Panc1 (cell line): ENCODE data around the gene EMILIN2. TPM values are rescaled to one million over a fixed set of nuclear protein-coding genes. Genes with fewer than 3 reads are reported as not detected.

ENCODE experiments used
- ATAC-seq: fragments of 200-7000 bp; cut with Tn5 transposase; 2 replicates; pipeline ENCODE4 v1.9.1; 2020; ENCODE audit warnings: mild to moderate bottlenecking, moderate library complexity
- BruUV-seq: library from RNA; stranded (reverse); fragments of 400-500 nt; replicated peaks from 2 replicates; lab custom pipeline; 2021; lab: Mats Ljungman, UMichigan
- CTCF ChIA-PET: fragments of 300-600 bp; sonication (Branson Sonifier 250); formaldehyde crosslinking; loops from one replicate; lab custom pipeline; 2022; ENCODE audit warnings: antibody characterized with exemption; lab: Charles Lee
- POLR2A ChIA-PET: fragments of 300-600 bp; sonication (Branson Sonifier 250); formaldehyde crosslinking; loops from one replicate; lab custom pipeline; 2022; ENCODE audit warnings: antibody characterized with exemption; lab: Charles Lee
- DNase-seq: peaks from one replicate; pipeline ENCODE4 v3.0.0-alpha.2; 2010; ENCODE audit warnings: low read depth, low spot score
- H3K27ac ChIP-seq: 2 replicates; pipeline ENCODE4 v1.5.1; 2011; ENCODE audit warnings: mild to moderate bottlenecking, low read length, inconsistent platforms
- H3K27me3 ChIP-seq: fragments of 200-500 bp; sonication (Bioruptor generic); 2 replicates; pipeline ENCODE4 v1.6.0; 2014; ENCODE audit warnings: low read length, inconsistent platforms; ENCODE audit not compliant: control insufficient read depth, insufficient read depth
- H3K36me3 ChIP-seq: fragments of 200-500 bp; sonication (Bioruptor generic); 2 replicates; pipeline ENCODE4 v1.5.1; 2014; ENCODE audit warnings: inconsistent platforms, mild to moderate bottlenecking, low read length, moderate library complexity; ENCODE audit not compliant: control insufficient read depth, insufficient read depth
- H3K4me1 ChIP-seq: 2 replicates; pipeline ENCODE4 v1.5.1; 2011; ENCODE audit warnings: inconsistent platforms, mild to moderate bottlenecking, low read length, moderate library complexity; ENCODE audit not compliant: control insufficient read depth, insufficient read depth
- H3K4me3 ChIP-seq, 2 experiments: 2 replicates each; pipeline ENCODE4 v1.5.1; 2011 to 2012; ENCODE audit warnings: low read depth in 2 of 2, low read length in 2 of 2, mild to moderate bottlenecking in 2 of 2, inconsistent platforms in 1 of 2, moderate library complexity in 1 of 2
- H3K9me3 ChIP-seq: fragments of 200-500 bp; sonication (Bioruptor generic); 2 replicates; pipeline ENCODE4 v1.5.1; 2014; ENCODE audit warnings: low read depth, mild to moderate bottlenecking, inconsistent platforms, low read length, moderate library complexity; ENCODE audit not compliant: control insufficient read depth, insufficient read depth
- CTCF ChIP-seq: fragments of 450-650 bp; IDR thresholded peaks from 2 replicates; pipeline ENCODE4 v1.5.1; 2017; ENCODE audit warnings: mild to moderate bottlenecking
- POLR2AphosphoS5 ChIP-seq: IDR thresholded peaks from 2 replicates; pipeline ENCODE4 v1.6.1; 2012; ENCODE audit warnings: mild to moderate bottlenecking, low read depth, low read length, moderate library complexity
- REST ChIP-seq, 2 experiments: IDR thresholded peaks; 2 replicates each; pipeline ENCODE4 v1.6.1; 2011 to 2012; ENCODE audit warnings: low read depth in 2 of 2, control low read depth in 1 of 2, low read length in 1 of 2, mild to moderate bottlenecking in 1 of 2, moderate library complexity in 1 of 2; ENCODE audit not compliant: insufficient read depth in 1 of 2
- SIN3A ChIP-seq: IDR thresholded peaks from 2 replicates; pipeline ENCODE4 v1.6.1; 2012; ENCODE audit warnings: low read depth, mild to moderate bottlenecking, low read length, moderate library complexity, borderline replicate concordance; ENCODE audit not compliant: insufficient read depth
- TCF7L2 ChIP-seq: IDR thresholded peaks from 2 replicates; pipeline ENCODE4 v1.6.1; 2011; ENCODE audit warnings: mild to moderate bottlenecking, low read depth, low read length, inconsistent platforms
- in situ Hi-C: cut with HindIII; loops from 2 replicates; pipeline ENCODE4 v1.10.0; 2016; ENCODE audit warnings: low sequenced_read_pairs, low pct_unique_long_range_greater_than_20kb
- intact Hi-C: fragments of 100-400 bp; cut with micrococcal nuclease; formaldehyde crosslinking; loops from one replicate; pipeline ENCODE4 v1.10.0; 2022; ENCODE audit not compliant: unreplicated experiment
- total RNA-seq: library from RNA; stranded (reverse); gene quantifications from one replicate; pipeline ENCODE4 v1.2.1, GENCODE V29; 2021; ENCODE audit not compliant: unreplicated experiment

The EMILIN2 gene
- total RNA-seq, 1 experiment from 2014 or later: 18.3 TPM

- DNase-seq: no peak
These were observed 54.0 kb downstream of the EMILIN2 start for GRCh38 chr18:2900684-2901422.

GRCh38 chr18:2901423-2901985 is 54.7 kb downstream of the EMILIN2 start:
- DNase-seq: no peak
- H3K27me3 ChIP-seq: peaks cover 8% of the 10 kb centered on the region
- intact Hi-C loops (no loop called here), in situ Hi-C loops (no loop called here)
- ATAC-seq: no peak
- H3K9me3 ChIP-seq: no peaks in the 10 kb centered on the region
- BruUV-seq: no TSS peak
- POLR2A ChIA-PET: no interaction called here
- no peak overlapping the region for H3K27ac ChIP-seq
- no peaks in the 10 kb centered on the region for H3K36me3 ChIP-seq
- no peaks in the 10 kb centered on the region for H3K4me1 ChIP-seq
- CTCF ChIA-PET: no interaction called here
- H3K4me3 ChIP-seq: no peak overlapping the region
- TF ChIP-seq REST (IDR thresholded peaks at IDR 0.05; ENCODE audit: insufficient read depth in 1 of 2, low read depth in 2 of 2, low read length in 1 of 2) (no peak), SIN3A (no peak), TCF7L2 (no peak), CTCF (no peak)

More at GRCh38 chr18:2900684-2901422, 54.0 kb downstream of the EMILIN2 start:
- intact Hi-C loops: no loop called here
- BruUV-seq: no TSS peak
- in situ Hi-C loops: no loop called here
- H3K36me3 ChIP-seq: no peaks in the 10 kb centered on the region
- H3K9me3 ChIP-seq: no peaks in the 10 kb centered on the region
- no peaks in the 10 kb centered on the region for H3K4me1 ChIP-seq
- ATAC-seq: no peak
- ChIA-PET CTCF (no interaction called here), POLR2A (no interaction called here)
- TF ChIP-seq CTCF (no peak), REST (IDR thresholded peaks at IDR 0.05; ENCODE audit: insufficient read depth in 1 of 2, low read depth in 2 of 2, low read length in 1 of 2) (no peak; a peak in 1 of 4 replicates), TCF7L2 (no peak), POLR2AphosphoS5 (no peak), SIN3A (no peak)
- H3K27me3 ChIP-seq: peaks cover 8% of the 10 kb centered on the region
- no peak overlapping the region for H3K27ac ChIP-seq
- no peak overlapping the region for H3K4me3 ChIP-seq
